GM12891 (cell line): Measurements from ENCODE around the gene UXS1.
"Not testable (repeated sequence)": the region's sequence is repeated elsewhere in the genome, so short reads cannot be mapped to it uniquely, and the experiment has no call there.

Source experiments
- PAX5 ChIP-seq: IDR thresholded peaks from 2 replicates; pipeline ENCODE4 v1.6.1; 2011; ENCODE audit warnings: low read length, moderate library complexity, mild to moderate bottlenecking; ENCODE audit not compliant: insufficient read depth, severe bottlenecking
- POLR2A ChIP-seq: IDR thresholded peaks from 2 replicates; pipeline ENCODE4 v1.6.1; 2011; ENCODE audit warnings: low read depth, low read length, control low read depth
- POLR2AphosphoS5 ChIP-seq: IDR thresholded peaks from 2 replicates; pipeline ENCODE4 v1.6.1; 2011; ENCODE audit warnings: low read depth, low read length, control low read depth
- POU2F2 ChIP-seq: IDR thresholded peaks from 2 replicates; pipeline ENCODE4 v1.6.1; 2011; ENCODE audit warnings: low read depth, mild to moderate bottlenecking, control low read depth, low read length, moderate library complexity
- SPI1 ChIP-seq: IDR thresholded peaks from 2 replicates; pipeline ENCODE4 v1.6.1; 2011; ENCODE audit warnings: low read depth, low read length, control low read depth
- TAF1 ChIP-seq: IDR thresholded peaks from 2 replicates; pipeline ENCODE4 v1.6.1; 2011; ENCODE audit warnings: low read depth, low read length, control low read depth

DNA sequence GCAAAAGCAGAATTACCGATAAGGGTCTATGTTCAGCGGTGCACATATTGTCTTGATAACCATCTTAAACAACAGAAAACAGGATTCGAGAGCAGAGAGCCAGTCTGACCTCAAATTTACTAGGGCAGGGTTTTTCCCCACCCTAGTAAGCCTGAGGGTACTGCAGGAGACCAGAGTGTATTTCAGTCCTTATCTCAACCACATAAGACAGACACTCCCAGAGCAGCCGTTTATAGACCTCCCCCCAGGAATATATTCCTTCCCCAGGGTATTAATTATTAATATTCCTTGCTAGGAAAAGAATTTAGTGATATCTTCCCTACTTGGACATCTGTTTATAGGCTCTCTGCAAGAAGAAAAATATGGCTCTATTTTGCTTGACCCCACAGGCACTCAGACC is 41.3 kb upstream of the UXS1 start:
- not testable (repeated sequence) for TF ChIP-seq POLR2A, POLR2AphosphoS5, TAF1, PAX5, SPI1, POU2F2
